CD8-positive, alpha-beta memory T cell (primary cell): ENCODE data around the gene SNX1. TPM values are rescaled to one million over a fixed set of nuclear protein-coding genes. Genes with fewer than 3 reads are reported as not detected.

ENCODE experiments used
- CTCF ChIA-PET: fragments of 350-600 bp; sonication (Branson Sonifier 250); formaldehyde crosslinking; loops from one replicate; lab custom pipeline; 2021; ENCODE audit warnings: antibody characterized with exemption; lab: Charles Lee
- POLR2A ChIA-PET: fragments of 350-600 bp; sonication (Branson Sonifier 250); formaldehyde crosslinking; loops from one replicate; lab custom pipeline; 2021; ENCODE audit warnings: antibody characterized with exemption; lab: Charles Lee
- DNase-seq, 5 donors: peaks; one replicate each; pipeline versions ENCODE4 v3.0.0 to v3.0.0-alpha.2; 2020 to 2022; ENCODE audit warnings: mixed read lengths in 1 of 5
- H3K27ac ChIP-seq: one replicate; pipeline ENCODE4 v1.7.0; 2013; ENCODE audit warnings: low read depth, mild to moderate bottlenecking, low read length, moderate library complexity
- H3K27me3 ChIP-seq: 2 replicates; pipeline ENCODE4 v1.7.0; 2013; ENCODE audit warnings: low read length, mild to moderate bottlenecking; ENCODE audit not compliant: insufficient read depth, poor library complexity, severe bottlenecking
- H3K36me3 ChIP-seq: 2 replicates; pipeline ENCODE4 v1.7.0; 2013; ENCODE audit warnings: mild to moderate bottlenecking, low read length, moderate library complexity; ENCODE audit not compliant: insufficient read depth
- H3K4me1 ChIP-seq: 2 replicates; pipeline ENCODE4 v1.7.0; 2013; ENCODE audit warnings: mild to moderate bottlenecking, low read length, moderate library complexity; ENCODE audit not compliant: insufficient read depth
- H3K4me3 ChIP-seq: 2 replicates; pipeline ENCODE4 v1.7.0; 2013; ENCODE audit warnings: mild to moderate bottlenecking, low read length
- H3K9me3 ChIP-seq: 2 replicates; pipeline ENCODE4 v1.7.0; 2013; ENCODE audit warnings: mild to moderate bottlenecking, low read length
- H3K27ac Mint-ChIP-seq, 8 donors: one replicate each; pipeline ENCODE4 v1.8.0; 2020 to 2021; ENCODE audit warnings: mixed read lengths in 8 of 8, mild to moderate bottlenecking in 6 of 8, inconsistent platforms in 3 of 8, moderate library complexity in 3 of 8
- H3K27me3 Mint-ChIP-seq, 2 donors: one replicate each; pipeline ENCODE4 v1.8.0; 2020 to 2021; ENCODE audit warnings: mixed read lengths in 2 of 2, mild to moderate bottlenecking in 1 of 2, moderate library complexity in 1 of 2
- H3K36me3 Mint-ChIP-seq, 3 donors: one replicate each; pipeline ENCODE4 v1.8.0; 2020 to 2021; ENCODE audit warnings: mixed read lengths in 3 of 3, inconsistent platforms in 1 of 3, mild to moderate bottlenecking in 1 of 3
- H3K4me1 Mint-ChIP-seq, 3 donors: one replicate each; pipeline ENCODE4 v1.8.0; 2020 to 2021; ENCODE audit warnings: mixed read lengths in 3 of 3, inconsistent platforms in 1 of 3, mild to moderate bottlenecking in 1 of 3
- H3K4me3 Mint-ChIP-seq, 7 donors: one replicate each; pipeline ENCODE4 v1.8.0; 2020 to 2021; ENCODE audit warnings: mixed read lengths in 7 of 7, mild to moderate bottlenecking in 6 of 7, moderate library complexity in 4 of 7, inconsistent platforms in 2 of 7
- H3K9me3 Mint-ChIP-seq, 5 donors: one replicate each; pipeline ENCODE4 v1.8.0; 2020 to 2022; ENCODE audit warnings: mixed read lengths in 5 of 5, mild to moderate bottlenecking in 3 of 5, moderate library complexity in 2 of 5, inconsistent platforms in 1 of 5
- polyA plus RNA-seq: library from polyadenylated mRNA; unstranded; fragments of 300-500 nt; fragmentation: Illumina TruSeq; gene quantifications from one replicate; pipeline ENCODE4 v1.2.3, GENCODE V29; 2021
- total RNA-seq, 2 experiments: library from RNA; stranded (reverse); gene quantifications; one replicate each; pipeline ENCODE4 v1.2.3, GENCODE V29; 2021

Gene SNX1
- total and polyA plus RNA-seq, 3 experiments from 2014 or later = 63.4 to 93.6 (median 90.1) TPM

- CTCF ChIA-PET = interaction anchor here (2.0 to 2.1 kb wide), 2 partner anchors 10 to 19 kb away, joined by 5 to 11 read pairs; no protein-coding TSS in a partner anchor
- H3K27me3 ChIP-seq = no peaks in the 10 kb centered on the region
- H3K4me1 ChIP-seq = no peaks in the 10 kb centered on the region
- peaks cover 69% of the 10 kb centered on the region for H3K36me3 ChIP-seq
- H3K27me3 Mint-ChIP-seq = peaks cover 0 to 1% of the 10 kb centered on the region in 2 donors
- H3K4me3 ChIP-seq = no peak overlapping the region
- no peaks in the 10 kb centered on the region for H3K9me3 ChIP-seq
- no peak for DNase-seq
- peaks cover 5 to 92% (median 29%) of the 10 kb centered on the region in 3 donors for H3K36me3 Mint-ChIP-seq
- POLR2A ChIA-PET = no interaction called here
- H3K27ac Mint-ChIP-seq = peak overlapping the region in 1 of 8 donors; percentile 54
- H3K4me3 Mint-ChIP-seq = no peak overlapping the region
- no peaks in the 10 kb centered on the region for H3K9me3 Mint-ChIP-seq
- no peak overlapping the region for H3K27ac ChIP-seq
- no peaks in the 10 kb centered on the region for H3K4me1 Mint-ChIP-seq
Observed at GRCh38 chr15:64134345-64134829, 38.6 kb downstream of the SNX1 start.

GRCh38 chr15:64136347-64136746 is 40.6 kb downstream of the SNX1 start:
- POLR2A ChIA-PET = no interaction called here
- H3K27me3 ChIP-seq = no peaks in the 10 kb centered on the region
- H3K9me3 Mint-ChIP-seq = no peaks in the 10 kb centered on the region
- no peaks in the 10 kb centered on the region for H3K4me1 Mint-ChIP-seq
- no peak overlapping the region for H3K27ac Mint-ChIP-seq
- no peaks in the 10 kb centered on the region for H3K4me1 ChIP-seq
- H3K27me3 Mint-ChIP-seq = peaks cover 0 to 1% of the 10 kb centered on the region in 2 donors
- no peaks in the 10 kb centered on the region for H3K9me3 ChIP-seq
- no peak overlapping the region for H3K4me3 Mint-ChIP-seq
- no peak overlapping the region for H3K4me3 ChIP-seq
- no peak overlapping the region for H3K27ac ChIP-seq
- DNase-seq = no peak
- H3K36me3 ChIP-seq = peaks cover 51% of the 10 kb centered on the region
- CTCF ChIA-PET = no interaction called here
- peaks cover 5 to 84% (median 26%) of the 10 kb centered on the region in 3 donors for H3K36me3 Mint-ChIP-seq

- Histone ChIP-seq H3K4me3 (no peak overlapping the region), H3K4me1 (no peaks in the 10 kb centered on the region), H3K9me3 (no peaks in the 10 kb centered on the region), H3K27ac (no peak overlapping the region), H3K36me3 (peaks cover 41% of the 10 kb centered on the region), H3K27me3 (no peaks in the 10 kb centered on the region)
- peaks cover 5 to 84% (median 22%) of the 10 kb centered on the region in 3 donors for H3K36me3 Mint-ChIP-seq
- H3K4me1 Mint-ChIP-seq = no peaks in the 10 kb centered on the region
- H3K27me3 Mint-ChIP-seq = peaks cover 0 to 2% of the 10 kb centered on the region in 2 donors
- DNase-seq = no peak
- H3K9me3 Mint-ChIP-seq = no peaks in the 10 kb centered on the region
- ChIA-PET POLR2A (no interaction called here), CTCF (interaction anchor here (0.7 to 1.6 kb wide), 4 partner anchors 13 to 126 kb away, joined by 3 to 4 read pairs (median 3); no protein-coding TSS in a partner anchor)
- H3K4me3 Mint-ChIP-seq = no peak overlapping the region
- peak overlapping the region in 2 of 8 donors; percentile 19 to 39 for H3K27ac Mint-ChIP-seq
Observed at GRCh38 chr15:64137226-64137833, 41.5 kb downstream of the SNX1 start.

- Histone ChIP-seq H3K27ac (no peak overlapping the region), H3K27me3 (no peaks in the 10 kb centered on the region), H3K4me3 (no peak overlapping the region), H3K4me1 (no peaks in the 10 kb centered on the region), H3K9me3 (no peaks in the 10 kb centered on the region), H3K36me3 (peaks cover 36% of the 10 kb centered on the region)
- Mint-ChIP-seq H3K27ac (peak overlapping the region in 2 of 8 donors; percentile 10 to 17), H3K9me3 (no peaks in the 10 kb centered on the region), H3K36me3 (peaks cover 5 to 85% (median 18%) of the 10 kb centered on the region in 3 donors), H3K27me3 (peaks cover 0 to 2% of the 10 kb centered on the region in 2 donors), H3K4me3 (no peak overlapping the region), H3K4me1 (no peaks in the 10 kb centered on the region)
- ChIA-PET CTCF (interaction anchor here (0.7 to 1.6 kb wide), 4 partner anchors 12 to 127 kb away, joined by 3 to 4 read pairs (median 3); no protein-coding TSS in a partner anchor), POLR2A (no interaction called here)
- DNase-seq = no peak
Observed at GRCh38 chr15:64138331-64138941, 42.7 kb downstream of the SNX1 start.

GRCh38 chr15:64141798-64142512 is 46.2 kb downstream of the SNX1 start:
- peak overlapping the region in 6 of 8 donors; percentile 2 to 63 (median 38) for H3K27ac Mint-ChIP-seq
- H3K4me3 Mint-ChIP-seq = peak overlapping the region in 1 of 7 donors; percentile 12
- no peaks in the 10 kb centered on the region for H3K9me3 ChIP-seq
- no peak overlapping the region for H3K27ac ChIP-seq
- no peak for DNase-seq
- ChIA-PET CTCF (no interaction called here), POLR2A (no interaction called here)
- peaks cover 15% of the 10 kb centered on the region for H3K36me3 ChIP-seq
- no peaks in the 10 kb centered on the region for H3K9me3 Mint-ChIP-seq
- H3K36me3 Mint-ChIP-seq = peaks cover 0 to 76% (median 12%) of the 10 kb centered on the region in 3 donors
- H3K27me3 Mint-ChIP-seq = peaks cover 0 to 2% of the 10 kb centered on the region in 2 donors
- H3K4me1 Mint-ChIP-seq = no peaks in the 10 kb centered on the region
- H3K4me1 ChIP-seq = no peaks in the 10 kb centered on the region
- H3K4me3 ChIP-seq = no peak overlapping the region
- no peaks in the 10 kb centered on the region for H3K27me3 ChIP-seq

GRCh38 chr15:64143276-64143675 is 47.5 kb downstream of the SNX1 start:
- Mint-ChIP-seq H3K27ac (no peak overlapping the region), H3K36me3 (peaks cover 0 to 64% (median 5%) of the 10 kb centered on the region in 3 donors), H3K27me3 (peaks cover 0 to 1% of the 10 kb centered on the region in 2 donors), H3K9me3 (no peaks in the 10 kb centered on the region), H3K4me3 (no peak overlapping the region), H3K4me1 (no peaks in the 10 kb centered on the region)
- no peak for DNase-seq
- Histone ChIP-seq H3K9me3 (no peaks in the 10 kb centered on the region), H3K36me3 (peaks cover 7% of the 10 kb centered on the region), H3K27me3 (no peaks in the 10 kb centered on the region), H3K4me1 (no peaks in the 10 kb centered on the region), H3K4me3 (no peak overlapping the region), H3K27ac (no peak overlapping the region)
- ChIA-PET CTCF (interaction anchor here (0.9 to 3.0 kb wide), 3 partner anchors 9 to 11 kb away, joined by 3 to 14 read pairs (median 11); no protein-coding TSS in a partner anchor), POLR2A (no interaction called here)

- Histone ChIP-seq H3K27ac (no peak overlapping the region), H3K9me3 (no peaks in the 10 kb centered on the region), H3K4me1 (no peaks in the 10 kb centered on the region), H3K4me3 (no peak overlapping the region), H3K36me3 (peaks cover 4% of the 10 kb centered on the region), H3K27me3 (no peaks in the 10 kb centered on the region)
- DNase-seq = no peak
- ChIA-PET CTCF (interaction anchor here (2.8 to 3.0 kb wide), 2 partner anchors 9 to 10 kb away, joined by 11 to 14 read pairs; no protein-coding TSS in a partner anchor), POLR2A (interaction anchor here (0.9 kb wide), 1 partner anchor 9 kb away, joined by 3 read pairs; no protein-coding TSS in a partner anchor)
- no peaks in the 10 kb centered on the region for H3K9me3 Mint-ChIP-seq
- H3K27ac Mint-ChIP-seq = peak overlapping the region in 2 of 8 donors; percentile 46 to 64
- H3K4me3 Mint-ChIP-seq = no peak overlapping the region
- peaks cover 0 to 5% (median 3%) of the 10 kb centered on the region in 3 donors for H3K4me1 Mint-ChIP-seq
- H3K27me3 Mint-ChIP-seq = peaks cover 0 to 1% of the 10 kb centered on the region in 2 donors
- H3K36me3 Mint-ChIP-seq = peaks cover 0 to 56% (median 5%) of the 10 kb centered on the region in 3 donors
Observed at GRCh38 chr15:64144192-64144564, 48.4 kb downstream of the SNX1 start.
